A673 (cell line): Measurements from ENCODE around the gene KIF2A.

Experiments
- CTCF ChIP-seq: fragments of 300-800, 200-600 bp; sonication (generic); conservative IDR thresholded peaks from 2 replicates; pipeline ENCODE4 v1.5.1; 2017; ENCODE audit warnings: low read depth, mild to moderate bottlenecking, antibody characterized with exemption, low read length, moderate library complexity, mixed read lengths
- EZH2 ChIP-seq: fragments of 200-600 bp; sonication (generic); IDR thresholded peaks from 2 replicates; pipeline ENCODE4 v1.6.1; 2017; ENCODE audit warnings: borderline replicate concordance, low read depth, mild to moderate bottlenecking, mixed read lengths, antibody characterized with exemption, low read length; ENCODE audit not compliant: poor library complexity, severe bottlenecking

- TF ChIP-seq CTCF: no peak
- TF ChIP-seq EZH2: no peak
Observed at GRCh38 chr5:62326702-62327101, 20.7 kb downstream of the KIF2A start.
